GM10266 (cell line): Measurements from ENCODE around the gene SYNE2.

Source experiments
- DNase-seq: peaks from one replicate; pipeline ENCODE4 v3.0.0; 2012; ENCODE audit errors: extremely low spot score
- CTCF ChIP-seq: IDR thresholded peaks from 2 replicates; pipeline ENCODE4 v1.5.1; 2012; ENCODE audit warnings: mild to moderate bottlenecking, low read depth; ENCODE audit not compliant: control insufficient read depth, insufficient read depth; ENCODE audit errors: missing control alignments

SYNE2 gene

DNA sequence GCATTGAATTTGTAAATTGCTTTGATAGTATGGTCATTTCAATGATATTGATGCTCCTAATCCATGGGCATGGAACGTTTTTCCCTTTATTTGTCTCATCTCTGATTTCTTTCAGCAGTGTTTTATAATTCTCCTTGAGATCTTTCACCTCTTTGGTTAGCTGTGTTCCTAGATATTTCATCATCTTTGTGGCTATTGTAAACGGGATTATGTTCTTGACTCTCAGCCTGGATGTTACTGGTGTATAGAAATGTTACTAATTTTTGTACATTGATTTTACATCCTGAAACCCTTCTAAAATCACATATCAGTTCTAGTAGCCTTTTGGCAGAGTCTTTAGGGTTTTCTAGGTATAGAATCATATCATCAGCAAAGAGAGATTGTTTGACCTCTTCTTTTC lies 52.6 kb downstream of the SYNE2 start:
- DNase-seq: no peak
- no peak for TF ChIP-seq CTCF

DNA sequence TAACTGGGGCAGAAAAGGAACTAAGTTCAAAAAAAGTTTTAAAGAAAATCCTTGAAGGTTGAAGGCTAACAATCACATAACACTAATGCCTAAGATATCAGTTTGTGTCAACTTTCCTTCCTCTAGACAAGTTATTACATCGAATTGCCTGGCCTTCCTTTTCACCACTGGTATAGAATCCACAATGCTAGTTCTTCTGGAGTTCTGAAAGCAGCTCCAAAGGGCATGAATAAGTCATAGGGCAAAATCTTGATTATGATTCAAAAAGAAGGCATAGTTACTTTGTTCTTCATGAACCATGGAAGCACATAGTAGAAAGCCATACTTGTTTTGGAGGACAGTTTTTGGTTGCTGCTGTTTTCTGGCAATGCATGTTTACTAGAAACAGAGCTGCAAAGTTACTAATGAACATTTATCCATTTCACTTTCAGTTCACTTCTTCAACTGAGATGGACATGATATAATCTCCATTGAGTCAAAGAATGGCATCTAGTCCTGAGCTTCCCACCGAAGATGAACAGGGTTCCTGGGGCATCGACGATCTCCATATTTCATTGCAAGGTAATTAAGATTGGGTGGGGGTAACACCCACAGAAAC lies 56.0 kb downstream of the SYNE2 start:
- DNase-seq: no peak
- TF ChIP-seq CTCF: no peak

DNA sequence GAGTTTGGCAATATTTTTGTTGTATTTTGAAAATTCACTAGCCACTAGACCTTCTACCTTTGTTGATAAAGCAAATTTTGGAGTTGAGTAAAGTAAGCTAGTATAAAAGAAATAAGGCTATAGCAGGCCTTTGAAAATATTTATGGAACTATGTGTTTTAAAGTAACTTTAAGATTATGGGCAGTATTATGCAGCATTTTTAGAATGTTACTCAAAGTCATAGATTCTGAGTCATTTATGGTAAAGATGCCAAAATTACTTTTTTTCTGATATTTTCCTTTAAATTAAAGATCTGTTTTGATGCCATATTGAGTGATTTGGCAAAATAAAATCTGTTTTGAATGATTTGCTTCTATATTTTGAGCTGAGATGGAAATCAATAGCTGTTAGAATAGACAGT lies 57.2 kb downstream of the SYNE2 start:
- no peak for TF ChIP-seq CTCF
- no peak for DNase-seq

- no peak for TF ChIP-seq CTCF
- DNase-seq: peak; percentile 10
Measured at GRCh38 chr14:63910583-63911363, 58.0 kb downstream of the SYNE2 start.

- TF ChIP-seq CTCF: no peak
- DNase-seq: no peak
Measured at GRCh38 chr14:63911404-63911803, 58.6 kb downstream of the SYNE2 start.

DNA sequence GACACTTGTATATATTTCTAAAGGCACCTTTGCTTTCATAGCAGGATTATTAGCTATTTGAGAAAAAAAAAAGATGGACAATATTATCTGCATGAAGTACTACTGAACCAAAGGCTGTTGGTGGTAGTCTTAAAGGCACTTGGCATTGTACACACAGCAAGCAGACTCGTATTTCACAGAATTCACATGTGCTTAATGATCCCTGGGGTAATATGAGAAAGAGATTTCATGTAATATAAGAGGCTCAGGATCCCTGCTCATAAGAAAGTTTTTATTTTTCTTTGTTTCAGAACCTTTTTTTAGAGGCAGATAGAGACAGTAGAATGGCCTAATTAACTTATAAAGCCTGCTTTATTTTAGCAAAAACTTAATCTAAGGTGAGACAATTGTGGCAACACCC lies 59.5 kb downstream of the SYNE2 start:
- DNase-seq: no peak
- TF ChIP-seq CTCF: no peak

DNA sequence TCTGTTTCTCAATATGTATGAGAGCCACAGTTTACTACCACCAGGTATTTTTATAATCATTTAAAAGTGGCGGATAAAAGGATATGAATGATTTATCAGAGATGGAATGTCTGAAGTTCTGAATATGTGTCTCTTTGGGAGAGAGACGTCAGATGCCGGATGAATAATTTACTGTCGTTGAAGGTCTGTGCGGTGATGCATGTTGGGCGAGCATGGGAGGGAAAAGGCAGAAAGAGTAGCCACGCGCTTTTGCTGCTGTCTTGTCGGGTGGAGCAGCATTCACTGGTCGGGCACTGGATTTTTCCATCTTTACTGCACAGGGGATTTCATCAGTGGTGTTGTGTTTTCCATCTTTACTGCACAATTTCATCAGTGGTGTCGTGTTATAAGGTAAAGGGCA lies 65.6 kb downstream of the SYNE2 start:
- no peak for DNase-seq
- no peak for TF ChIP-seq CTCF
